Measurements from ENCODE around the gene YOD1.

DNA sequence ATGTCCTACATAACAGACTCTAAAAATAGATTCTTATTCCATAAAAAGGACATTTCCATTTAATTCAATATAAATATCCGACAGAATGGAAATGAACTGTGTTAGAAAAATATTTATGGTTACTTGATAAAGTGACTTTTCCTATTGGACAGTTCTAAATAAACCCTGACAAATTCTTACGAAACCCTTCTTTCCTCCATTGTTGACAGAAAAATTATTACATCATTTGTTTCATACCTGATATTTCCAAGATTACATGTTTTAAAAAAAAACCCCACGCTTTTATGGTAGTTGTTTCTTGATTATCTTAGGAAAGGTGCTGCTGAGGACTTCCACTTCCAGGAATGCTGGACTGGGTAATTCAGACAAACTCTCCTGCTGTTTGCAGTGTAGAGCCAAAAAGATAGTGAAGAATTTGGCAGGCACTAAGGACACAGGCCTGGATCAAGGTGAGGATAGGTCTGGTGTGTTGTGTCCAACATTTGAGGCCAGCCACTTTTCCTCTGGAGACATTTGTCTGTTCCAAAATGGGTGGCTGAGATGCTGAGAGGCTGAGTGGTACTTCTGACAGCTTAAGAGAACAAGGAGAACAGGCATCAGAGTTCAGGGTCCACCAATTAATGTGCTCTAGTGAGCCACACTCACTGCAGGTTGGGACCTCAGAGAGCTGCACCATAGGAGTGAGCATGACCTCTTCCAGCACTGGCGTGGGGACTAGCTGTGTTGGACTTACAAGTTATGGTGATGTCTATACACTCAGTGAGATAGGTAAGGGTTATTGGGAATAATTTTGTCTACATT, 11.4 kb downstream of the YOD1 start:
- TF ChIP-seq, protein P1, sequence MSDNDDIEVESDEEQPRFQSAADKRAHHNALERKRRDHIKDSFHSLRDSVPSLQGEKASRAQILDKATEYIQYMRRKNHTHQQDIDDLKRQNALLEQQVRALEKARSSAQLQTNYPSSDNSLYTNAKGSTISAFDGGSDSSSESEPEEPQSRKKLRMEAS (IDR thresholded peaks at IDR 0.05; ENCODE audit: insufficient read depth, insufficient read length), result no peak
- TF ChIP-seq POLR2AphosphoS5 (IDR thresholded peaks at IDR 0.05; ENCODE audit: insufficient read depth, low read depth, low read length) (no peak), JUN (IDR thresholded peaks at IDR 0.05; ENCODE audit: borderline replicate concordance, insufficient read depth, insufficient read length, low read depth) (no peak), EZH2 (IDR thresholded peaks at IDR 0.05; ENCODE audit: borderline replicate concordance, low read depth, low read length, severe bottlenecking) (no peak), POLR2A (IDR thresholded peaks at IDR 0.05; ENCODE audit: low read depth, low read length) (no peak), FOS (IDR thresholded peaks at IDR 0.05; ENCODE audit: borderline replicate concordance, insufficient read depth, low read length) (no peak), GATA2 (IDR thresholded peaks at IDR 0.05; ENCODE audit: insufficient read depth, insufficient read length, low read depth, low read length) (no peak), MYC (IDR thresholded peaks at IDR 0.05; ENCODE audit: low read depth, low read length) (no peak)
- TF ChIP-seq, protein P2, sequence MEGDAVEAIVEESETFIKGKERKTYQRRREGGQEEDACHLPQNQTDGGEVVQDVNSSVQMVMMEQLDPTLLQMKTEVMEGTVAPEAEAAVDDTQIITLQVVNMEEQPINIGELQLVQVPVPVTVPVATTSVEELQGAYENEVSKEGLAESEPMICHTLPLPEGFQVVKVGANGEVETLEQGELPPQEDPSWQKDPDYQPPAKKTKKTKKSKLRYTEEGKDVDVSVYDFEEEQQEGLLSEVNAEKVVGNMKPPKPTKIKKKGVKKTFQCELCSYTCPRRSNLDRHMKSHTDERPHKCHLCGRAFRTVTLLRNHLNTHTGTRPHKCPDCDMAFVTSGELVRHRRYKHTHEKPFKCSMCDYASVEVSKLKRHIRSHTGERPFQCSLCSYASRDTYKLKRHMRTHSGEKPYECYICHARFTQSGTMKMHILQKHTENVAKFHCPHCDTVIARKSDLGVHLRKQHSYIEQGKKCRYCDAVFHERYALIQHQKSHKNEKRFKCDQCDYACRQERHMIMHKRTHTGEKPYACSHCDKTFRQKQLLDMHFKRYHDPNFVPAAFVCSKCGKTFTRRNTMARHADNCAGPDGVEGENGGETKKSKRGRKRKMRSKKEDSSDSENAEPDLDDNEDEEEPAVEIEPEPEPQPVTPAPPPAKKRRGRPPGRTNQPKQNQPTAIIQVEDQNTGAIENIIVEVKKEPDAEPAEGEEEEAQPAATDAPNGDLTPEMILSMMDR (IDR thresholded peaks at IDR 0.05; ENCODE audit: extremely low read depth in 1 of 2, insufficient read depth in 1 of 2, low read depth in 1 of 2, low read length in 2 of 2), result no peak
